Ishikawa (cell line): ENCODE results near the gene TBC1D9.

Experiments
- CEBPB ChIP-seq: IDR thresholded peaks from 2 replicates; pipeline ENCODE4 v1.6.1; 2012
- CREB1 ChIP-seq: IDR thresholded peaks from 2 replicates; pipeline ENCODE4 v1.6.1; 2012; ENCODE audit warnings: low read depth
- EGR1 ChIP-seq: IDR thresholded peaks from 2 replicates; pipeline ENCODE4 v1.6.1; 2012
- EP300 ChIP-seq: IDR thresholded peaks from 2 replicates; pipeline ENCODE4 v1.6.1; 2012; ENCODE audit warnings: borderline replicate concordance
- FOXM1 ChIP-seq: IDR thresholded peaks from 2 replicates; pipeline ENCODE4 v1.6.1; 2012; ENCODE audit warnings: low read depth, borderline replicate concordance
- MAX ChIP-seq: IDR thresholded peaks from 2 replicates; pipeline ENCODE4 v1.6.1; 2012
- NFIC ChIP-seq: IDR thresholded peaks from 2 replicates; pipeline ENCODE4 v1.6.1; 2012
- RAD21 ChIP-seq: IDR thresholded peaks from 2 replicates; pipeline ENCODE4 v1.6.1; 2012; ENCODE audit warnings: low read depth
- REST ChIP-seq: IDR thresholded peaks from 2 replicates; pipeline ENCODE4 v1.6.1; 2012; ENCODE audit warnings: low read depth, mild to moderate bottlenecking
- TAF1 ChIP-seq: IDR thresholded peaks from 2 replicates; pipeline ENCODE4 v1.6.1; 2012; ENCODE audit warnings: low read depth, mild to moderate bottlenecking
- TCF12 ChIP-seq: IDR thresholded peaks from 2 replicates; pipeline ENCODE4 v1.6.1; 2012; ENCODE audit warnings: low read depth
- TEAD4 ChIP-seq: IDR thresholded peaks from 2 replicates; pipeline ENCODE4 v1.6.1; 2012
- USF1 ChIP-seq: IDR thresholded peaks from 2 replicates; pipeline ENCODE4 v1.6.1; 2012
- YY1 ChIP-seq: IDR thresholded peaks from 2 replicates; pipeline ENCODE4 v1.6.1; 2012; ENCODE audit warnings: low read depth
- ZBTB7A ChIP-seq: IDR thresholded peaks from 2 replicates; pipeline ENCODE4 v1.6.1; 2012; ENCODE audit warnings: low read depth

Gene TBC1D9

GRCh38 chr4:140774510-140774909, 18.3 kb upstream of the TBC1D9 start:
- TF ChIP-seq FOXM1, result no peak
- TF ChIP-seq TEAD4, result no peak
- no peak for TF ChIP-seq NFIC

- TF ChIP-seq YY1, result no peak
- TF ChIP-seq EP300, result no peak
- TF ChIP-seq ZBTB7A, result no peak
- TF ChIP-seq USF1, result no peak
- no peak for TF ChIP-seq FOXM1
- TF ChIP-seq TAF1, result no peak
- TF ChIP-seq TCF12, result no peak
- TF ChIP-seq CREB1, result no peak
- TF ChIP-seq MAX, result no peak
- TF ChIP-seq NFIC, result no peak
- no peak for TF ChIP-seq TEAD4
- no peak for TF ChIP-seq REST
- no peak for TF ChIP-seq CEBPB
- no peak for TF ChIP-seq EGR1
- TF ChIP-seq RAD21, result no peak
Observed at GRCh38 chr4:140769209-140769608, 13.0 kb upstream of the TBC1D9 start.

GRCh38 chr4:140764785-140765392, 8.7 kb upstream of the TBC1D9 start:
- no peak for TF ChIP-seq EP300
- TF ChIP-seq FOXM1, result no peak
- TF ChIP-seq RAD21, result no peak
- no peak for TF ChIP-seq MAX

- TF ChIP-seq CEBPB (no peak), EP300 (no peak), ZBTB7A (no peak), RAD21 (no peak), YY1 (no peak), REST (no peak), EGR1 (no peak), TCF12 (no peak), USF1 (no peak), TAF1 (no peak), FOXM1 (no peak), CREB1 (no peak)
Observed at GRCh38 chr4:140762202-140762601, 6.0 kb upstream of the TBC1D9 start.

GRCh38 chr4:140757232-140757630, 1.0 kb upstream of the TBC1D9 start:
- TF ChIP-seq FOXM1 (no peak), TCF12 (no peak), EGR1 (no peak), USF1 (no peak), TAF1 (no peak), CREB1 (no peak), RAD21 (no peak), YY1 (no peak), ZBTB7A (no peak), REST (no peak), EP300 (no peak), TEAD4 (no peak), MAX (no peak), NFIC (no peak)
